GM18502 (cell line): ENCODE data around the gene FRMD4B.

ENCODE experiments used
- ATAC-seq: cut with Tn5 transposase; IDR thresholded peaks from one replicate; pipeline ENCODE4 v1.9.1; 2021; ENCODE audit warnings: mild to moderate bottlenecking; ENCODE audit not compliant: unreplicated experiment, poor library complexity

The FRMD4B gene

DNA sequence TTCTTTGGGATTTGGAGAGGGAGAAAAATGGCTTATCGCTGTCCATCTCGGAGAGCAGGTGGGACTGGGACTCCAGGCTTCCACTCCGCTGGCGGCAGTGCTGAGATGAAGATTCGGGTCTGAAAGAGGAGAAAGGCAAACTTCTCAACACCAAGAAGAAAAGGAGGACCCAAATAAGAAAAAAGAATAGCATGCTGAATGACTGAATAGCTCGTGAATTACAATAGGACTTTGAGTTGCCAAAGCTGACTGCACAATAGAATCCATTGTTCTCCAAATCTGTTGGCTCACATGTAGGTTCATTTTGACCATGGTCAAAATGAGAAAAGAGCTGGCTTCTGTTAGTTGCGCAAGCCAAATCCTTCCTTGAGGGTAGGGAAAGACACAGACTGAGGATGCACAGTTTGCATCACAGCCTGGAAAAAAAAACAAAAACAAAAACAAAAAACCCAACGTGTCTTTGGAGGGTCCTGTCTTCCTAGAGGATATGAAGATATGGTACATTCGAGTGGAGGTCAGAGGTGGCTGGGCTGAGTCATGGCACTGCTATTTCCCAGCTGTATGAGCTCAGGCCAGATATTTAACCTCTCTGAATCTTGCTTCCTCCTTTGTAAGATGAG lies 204.2 kb downstream of the FRMD4B start:
- no peak for ATAC-seq

GRCh38 chr3:69180869-69181591 lies 204.9 kb downstream of the FRMD4B start:
- ATAC-seq = no peak

GRCh38 chr3:69179740-69180372 lies 206.0 kb downstream of the FRMD4B start:
- ATAC-seq = no peak

DNA sequence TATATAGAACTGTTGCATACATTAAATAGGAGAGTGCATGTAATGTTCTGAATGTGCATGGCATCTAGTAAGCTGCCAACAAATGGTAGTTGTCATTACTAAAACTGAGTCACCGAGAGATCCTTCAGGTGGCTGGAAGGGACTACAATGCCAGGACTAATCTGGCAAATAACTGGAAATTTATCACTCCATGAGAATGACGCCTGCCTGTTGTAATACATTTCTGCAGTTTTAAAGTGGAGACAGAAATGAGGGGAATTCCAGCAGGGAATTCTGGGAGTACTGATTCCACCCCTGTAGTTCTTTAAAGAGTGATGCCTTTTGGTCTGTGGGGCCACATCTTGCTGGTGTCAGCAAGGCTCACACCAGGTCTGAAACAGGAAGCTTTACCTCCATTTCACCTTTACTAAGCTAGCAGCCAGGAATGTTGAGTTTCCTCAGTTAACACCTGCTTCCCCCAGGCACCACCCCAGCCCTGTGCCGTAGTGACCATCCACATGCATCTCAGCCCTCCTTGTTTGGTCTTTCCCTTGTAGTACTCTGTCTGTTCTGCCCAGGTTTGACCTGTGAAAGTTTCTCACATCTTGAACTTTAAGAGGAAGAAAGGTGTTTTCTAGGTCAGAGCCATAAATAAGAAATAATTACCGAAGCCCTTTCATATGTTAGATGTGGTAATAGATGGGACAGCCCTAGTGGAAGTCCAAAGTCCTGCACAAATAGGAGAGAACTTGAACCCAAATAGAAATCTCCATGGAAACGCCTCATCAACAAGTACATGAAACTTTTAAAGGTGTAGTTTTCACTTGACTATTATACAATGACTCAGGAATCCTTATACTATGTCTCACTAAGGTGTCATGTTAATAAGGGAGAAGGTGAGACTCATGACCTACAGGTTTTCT lies 206.8 kb downstream of the FRMD4B start:
- ATAC-seq = no peak

GRCh38 chr3:69178082-69178481 lies 207.8 kb downstream of the FRMD4B start:
- no peak for ATAC-seq

DNA sequence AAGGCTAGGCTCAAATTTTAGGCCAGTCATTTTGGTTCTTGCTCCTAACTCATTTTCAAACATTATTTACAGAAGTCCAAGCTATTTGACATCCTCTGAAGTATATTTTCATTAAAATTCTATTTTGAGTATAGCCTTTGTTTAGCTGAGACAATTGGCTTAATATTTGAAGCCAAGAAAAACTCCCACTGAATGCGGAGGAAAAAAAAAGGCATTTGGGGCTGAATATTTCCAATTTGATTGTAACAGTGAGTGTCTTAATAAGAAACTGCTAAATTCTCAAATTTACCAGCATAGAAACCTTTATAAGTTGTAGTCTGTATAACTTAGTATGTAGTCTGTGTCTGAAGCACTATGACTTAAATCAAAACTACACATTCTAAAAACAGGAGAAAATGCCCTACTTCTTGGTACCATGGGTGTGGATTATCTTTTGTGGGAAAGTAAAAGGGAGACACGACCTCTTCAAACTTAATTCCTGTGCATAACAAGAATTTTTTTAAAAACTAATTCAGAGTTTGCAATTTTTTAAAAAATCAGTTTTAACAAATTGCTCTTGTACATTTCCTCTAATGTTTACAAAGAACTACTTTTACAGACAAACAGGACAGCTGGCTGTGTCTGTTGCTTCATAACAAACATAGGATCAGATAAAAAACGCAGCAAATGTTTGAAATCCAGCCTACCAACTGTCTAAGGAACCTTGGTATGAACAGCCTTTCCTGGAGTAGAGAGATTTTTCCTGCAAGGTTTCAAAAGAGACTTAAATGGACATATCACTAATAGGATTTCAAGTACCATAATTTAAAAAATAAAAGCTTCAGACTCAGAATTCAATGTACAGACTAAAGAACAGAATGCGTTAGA lies 210.8 kb downstream of the FRMD4B start:
- ATAC-seq = no peak

- ATAC-seq = no peak
Measured at GRCh38 chr3:69174445-69174844, 211.4 kb downstream of the FRMD4B start.

- ATAC-seq = no peak
Measured at GRCh38 chr3:69172058-69172457, 213.8 kb downstream of the FRMD4B start.

- no peak for ATAC-seq
Measured at GRCh38 chr3:69166446-69166845, 219.4 kb downstream of the FRMD4B start.

DNA sequence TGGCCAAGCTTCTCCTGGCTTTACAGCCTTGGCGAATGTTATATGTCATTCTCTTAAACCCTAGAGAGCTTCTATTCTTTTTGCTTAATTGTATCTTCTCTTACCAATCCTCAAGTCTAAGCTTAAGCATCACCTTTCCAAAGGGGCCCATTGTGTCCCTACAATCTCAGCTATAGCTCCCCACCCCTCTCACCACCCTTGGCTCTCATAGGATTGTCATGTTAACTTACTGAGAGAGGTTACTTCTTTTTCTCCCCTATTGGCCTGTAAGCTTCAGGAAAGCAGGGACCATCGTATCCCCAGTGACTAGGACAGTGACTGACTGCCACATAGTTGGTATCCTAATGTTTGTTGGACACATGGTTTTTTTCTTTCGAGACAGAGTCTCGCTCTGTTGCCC lies 220.1 kb downstream of the FRMD4B start:
- ATAC-seq = no peak

- ATAC-seq = no peak
Measured at GRCh38 chr3:69164296-69164695, 221.6 kb downstream of the FRMD4B start.

- no peak for ATAC-seq
Measured at GRCh38 chr3:69162308-69162980, 223.4 kb downstream of the FRMD4B start.

GRCh38 chr3:69161587-69162307 lies 224.1 kb downstream of the FRMD4B start:
- peak; percentile 72 for ATAC-seq

DNA sequence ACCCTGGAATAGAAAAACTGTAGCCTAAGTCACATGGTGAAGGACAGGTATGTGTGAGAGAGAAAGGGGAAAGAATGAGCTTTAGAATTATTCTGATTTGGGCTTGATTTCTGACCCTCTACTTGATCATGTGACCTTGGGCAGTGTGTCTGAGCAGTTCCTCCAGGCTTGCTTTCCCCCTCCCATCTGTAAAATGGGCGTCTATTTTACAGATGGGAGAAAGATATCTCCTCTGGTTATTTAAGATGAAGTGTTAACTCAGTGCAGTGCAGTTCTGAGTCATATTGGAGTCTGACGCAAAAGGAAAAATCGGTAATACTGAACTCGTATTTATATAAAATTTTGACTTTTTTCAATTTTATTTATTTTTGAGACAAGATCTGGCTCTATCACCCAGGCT lies 225.4 kb downstream of the FRMD4B start:
- no peak for ATAC-seq

DNA sequence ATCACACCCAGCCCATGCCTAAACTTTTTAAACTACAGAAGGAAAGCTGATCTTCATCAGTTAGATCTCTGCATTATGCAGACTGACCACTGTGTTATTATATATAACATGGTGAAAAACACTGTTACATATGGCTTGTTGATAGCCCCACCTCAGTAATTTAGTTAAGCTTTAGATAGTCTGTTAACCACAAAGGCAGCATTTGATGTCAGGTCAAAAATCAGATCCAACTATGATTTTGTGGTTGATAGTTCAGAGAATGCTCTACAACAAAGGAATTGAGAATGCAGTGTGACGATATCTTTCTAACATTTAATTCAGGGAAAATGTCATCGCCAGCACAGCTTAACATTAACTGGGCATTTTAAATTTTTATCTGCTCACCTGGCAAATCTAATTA lies 225.8 kb downstream of the FRMD4B start:
- no peak for ATAC-seq

DNA sequence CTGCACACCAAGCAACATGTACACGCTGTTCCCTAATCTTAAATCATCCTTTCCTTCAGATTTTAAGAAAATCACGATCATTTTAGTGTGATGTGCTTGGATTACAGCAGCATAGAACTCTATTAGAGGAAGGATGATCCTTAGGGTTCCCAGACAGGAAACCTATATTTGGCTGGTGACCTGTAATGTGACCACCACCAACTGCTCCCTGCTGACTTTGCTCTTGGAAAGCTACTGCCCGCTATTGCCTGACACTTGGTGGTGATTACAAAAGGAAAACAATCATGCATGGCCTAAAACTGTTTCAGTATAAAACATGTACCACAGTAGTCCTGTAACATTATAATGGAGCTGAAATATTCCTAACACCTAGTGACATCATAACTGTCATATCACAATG lies 236.3 kb downstream of the FRMD4B start:
- no peak for ATAC-seq

- ATAC-seq = no peak
Measured at GRCh38 chr3:69145688-69146087, 240.2 kb downstream of the FRMD4B start.

DNA sequence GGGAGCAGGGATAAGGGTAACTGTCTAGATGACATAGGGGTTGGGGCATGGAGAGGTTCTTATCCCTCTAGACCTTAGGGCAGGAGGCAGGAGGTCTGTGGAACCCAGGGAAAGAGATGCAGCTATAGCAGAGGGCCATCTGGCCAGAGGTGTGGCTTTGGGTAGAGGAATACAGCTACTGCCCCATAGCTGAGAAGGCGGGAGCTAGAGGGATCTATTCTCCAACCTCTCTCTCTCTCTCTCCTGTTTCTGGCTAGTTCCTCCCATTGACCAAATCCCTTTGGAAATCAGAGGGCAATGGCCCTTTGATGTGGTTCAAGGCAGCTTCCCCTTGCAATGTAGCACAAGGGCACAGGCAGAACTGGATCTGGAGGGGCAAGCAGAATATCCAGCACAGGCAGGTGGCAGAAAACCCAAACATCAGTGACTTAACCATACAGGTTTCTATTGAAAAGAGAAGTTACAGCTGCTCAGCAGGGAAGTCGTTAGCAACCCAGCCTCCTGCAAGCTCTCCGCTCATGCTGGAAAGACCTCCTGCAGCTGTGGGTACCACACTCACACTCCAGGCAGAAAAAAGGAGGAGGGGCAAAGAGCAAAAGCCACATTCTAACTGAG lies 241.2 kb downstream of the FRMD4B start:
- ATAC-seq = no peak
